Endothelial cell of umbilical vein (primary cell): ENCODE data around the gene GPR155. TPM values are rescaled to one million over a fixed set of nuclear protein-coding genes. Genes with fewer than 3 reads are reported as not detected.

Experiments used
- BruUV-seq: library from RNA; stranded (reverse); fragments of 400-500 nt; replicated peaks from 2 replicates; lab custom pipeline; 2021; lab: Mats Ljungman, UMichigan
- CTCF ChIA-PET: fragments of 300-600, 350-600 bp; sonication (Branson Sonifier 250); formaldehyde crosslinking; loops from one replicate; lab custom pipeline; 2021; ENCODE audit warnings: antibody characterized with exemption, inconsistent platforms; lab: Charles Lee
- POLR2A ChIA-PET: fragments of 300-600, 350-600 bp; sonication (Branson Sonifier 250); formaldehyde crosslinking; loops from one replicate; lab custom pipeline; 2021; ENCODE audit warnings: antibody characterized with exemption, inconsistent platforms; lab: Charles Lee
- DNase-seq: peaks from one replicate; pipeline ENCODE4 v3.0.0-alpha.2; 2011; ENCODE audit warnings: low read depth, low spot score
- FAIRE-seq: peaks from 2 replicates; lab custom pipeline; 2011; peaks lifted over from hg19 to GRCh38; lab: Jason Lieb, UNC
- H2AFZ ChIP-seq: 2 replicates; pipeline ENCODE4 v1.6.0; 2012; ENCODE audit warnings: low read depth, low read length, control low read depth, inconsistent platforms
- H3K27ac ChIP-seq: 2 replicates; pipeline ENCODE4 v1.5.1; 2011; ENCODE audit warnings: low read depth, mild to moderate bottlenecking, control low read depth, low read length, moderate library complexity; ENCODE audit not compliant: insufficient read depth
- H3K27me3 ChIP-seq, 2 experiments: 2 replicates each; pipeline versions ENCODE4 v1.6.0 to v1.6.1; 2011; ENCODE audit warnings: low read length in 2 of 2, mixed read lengths in 1 of 2; ENCODE audit not compliant: control insufficient read depth in 2 of 2, insufficient read depth in 2 of 2
- H3K36me3 ChIP-seq, 2 experiments: 2 replicates in 1 of 2; 3 replicates in 1 of 2; pipeline ENCODE4 v1.5.1; 2011; ENCODE audit warnings: low read length in 2 of 2, mild to moderate bottlenecking in 1 of 2, moderate library complexity in 1 of 2; ENCODE audit not compliant: control insufficient read depth in 2 of 2, insufficient read depth in 2 of 2; ENCODE audit errors: extremely low read depth in 1 of 2
- H3K4me1 ChIP-seq: 3 replicates; pipeline ENCODE4 v1.5.1; 2011; ENCODE audit warnings: mild to moderate bottlenecking, low read length; ENCODE audit not compliant: control insufficient read depth, insufficient read depth; ENCODE audit errors: extremely low read depth
- H3K4me2 ChIP-seq: 2 replicates; pipeline ENCODE4 v1.6.1; 2011; ENCODE audit warnings: low read length, control low read depth, mixed read lengths; ENCODE audit not compliant: insufficient read depth
- H3K4me3 ChIP-seq, 3 experiments: fragments of 200-600 bp in 1 of 3; sonication (generic), shearing (Covaris generic) in 1 of 3; replicated peaks in 1 of 3; 2 replicates each; pipeline ENCODE4 v1.5.1; 2011 to 2016; ENCODE audit warnings: control low read depth in 3 of 3, low read length in 3 of 3, mild to moderate bottlenecking in 2 of 3, inconsistent platforms in 1 of 3, low read depth in 1 of 3, moderate library complexity in 1 of 3; ENCODE audit not compliant: insufficient read depth in 1 of 3
- H3K79me2 ChIP-seq: 2 replicates; pipeline ENCODE4 v1.6.0; 2012; ENCODE audit warnings: low read length, inconsistent platforms; ENCODE audit not compliant: control insufficient read depth, insufficient read depth
- H3K9ac ChIP-seq: replicated peaks from 2 replicates; pipeline ENCODE3; 2011; ENCODE audit warnings: low read length, control low read depth; ENCODE audit not compliant: insufficient read depth; ENCODE audit errors: extremely low read depth
- H3K9me1 ChIP-seq: replicated peaks from 3 replicates; pipeline ENCODE4 v1.6.0; 2011; ENCODE audit warnings: mild to moderate bottlenecking, low read length; ENCODE audit not compliant: control insufficient read depth, insufficient read depth; ENCODE audit errors: extremely low read depth
- H3K9me3 ChIP-seq: replicated peaks from 2 replicates; pipeline ENCODE4 v1.5.1; 2012; ENCODE audit warnings: low read length, inconsistent platforms; ENCODE audit not compliant: control insufficient read depth, insufficient read depth
- H4K20me1 ChIP-seq: replicated peaks from 2 replicates; pipeline ENCODE3; 2011; ENCODE audit warnings: mild to moderate bottlenecking, low read length; ENCODE audit not compliant: control insufficient read depth, insufficient read depth; ENCODE audit errors: extremely low read depth
- CTCF ChIP-seq, 2 donors: IDR thresholded peaks; 1 replicate in 1 of 2; 2 replicates in 1 of 2; pipeline ENCODE4 v1.5.1; 2011; ENCODE audit warnings: low read length in 2 of 2, mild to moderate bottlenecking in 2 of 2, moderate library complexity in 2 of 2, control low read depth in 1 of 2, inconsistent platforms in 1 of 2, low read depth in 1 of 2; ENCODE audit not compliant: insufficient read depth in 1 of 2; ENCODE audit errors: extremely low read depth in 1 of 2
- EZH2 ChIP-seq: IDR thresholded peaks from 2 replicates; pipeline ENCODE4 v1.6.1; 2012; ENCODE audit warnings: borderline replicate concordance, low read depth, mild to moderate bottlenecking, moderate library complexity, low read length, inconsistent platforms; ENCODE audit not compliant: severe bottlenecking
- FOS ChIP-seq: IDR thresholded peaks from 2 replicates; pipeline ENCODE4 v1.6.1; 2011; ENCODE audit warnings: mild to moderate bottlenecking, low read length, moderate library complexity, borderline replicate concordance; ENCODE audit not compliant: insufficient read depth
- GATA2 ChIP-seq: IDR thresholded peaks from 2 replicates; pipeline ENCODE4 v1.7.0; 2011; ENCODE audit warnings: low read depth, mild to moderate bottlenecking, moderate library complexity, mixed read lengths, low read length; ENCODE audit not compliant: insufficient read length, insufficient read depth
- JUN ChIP-seq: IDR thresholded peaks from 2 replicates; pipeline ENCODE4 v1.6.1; 2011; ENCODE audit warnings: borderline replicate concordance, low read depth; ENCODE audit not compliant: insufficient read length, insufficient read depth
- MAX ChIP-seq: IDR thresholded peaks from 2 replicates; pipeline ENCODE4 v1.6.1; 2011; ENCODE audit not compliant: insufficient read depth, insufficient read length
- MYC ChIP-seq: IDR thresholded peaks from one replicate; pipeline ENCODE4 v1.6.1; 2011; ENCODE audit warnings: mild to moderate bottlenecking, low read depth, low read length
- POLR2A ChIP-seq: IDR thresholded peaks from 2 replicates; pipeline ENCODE4 v1.6.1; 2012; ENCODE audit warnings: low read depth, mild to moderate bottlenecking, control low read depth, low read length
- POLR2AphosphoS5 ChIP-seq: IDR thresholded peaks from 2 replicates; pipeline ENCODE4 v1.6.1; 2012; ENCODE audit warnings: low read depth, mild to moderate bottlenecking, control low read depth, low read length, moderate library complexity; ENCODE audit not compliant: insufficient read depth
- dilution Hi-C: fragments of 300-500 bp; cut with MboI; formaldehyde crosslinking; loops from one replicate; pipeline ENCODE4 v1.15.0; 2019; ENCODE audit warnings: low sequenced_read_pairs; ENCODE audit not compliant: extremely low pct_ligation_motif_present
- intact Hi-C: fragments of 100-400 bp; cut with micrococcal nuclease; formaldehyde crosslinking; loops from one replicate; pipeline ENCODE4 v1.10.0; 2022
- polyA plus RNA-seq, 4 experiments: library from polyadenylated mRNA; depleted of rRNA in 3 of 4; stranded (reverse) in 3 of 4; unstranded in 1 of 4; fragments of >200 nt; gene quantifications; 2 replicates each; pipeline versions ENCODE4 v1.2.1 to v1.2.3, GENCODE V29; 2011 to 2012; ENCODE audit warnings: missing spikeins in 1 of 4
- total RNA-seq: library from RNA; stranded (reverse); gene quantifications from 2 replicates; pipeline ENCODE4 v1.2.3, GENCODE V29; 2021

GPR155 gene
- total and polyA plus RNA-seq, 2 donors (not counting 3 experiments of a cell fraction or from before 2014, with no cell fraction given): 0.62 to 1.7 TPM

- no peaks in the 10 kb centered on the region for H3K9me1 ChIP-seq
- H3K27ac ChIP-seq: no peak overlapping the region
- ChIA-PET CTCF (no interaction called here), POLR2A (no interaction called here)
- peaks cover 0 to 5% of the 10 kb centered on the region in 2 experiments for H3K36me3 ChIP-seq
- no TSS peak for BruUV-seq
- H3K4me3 ChIP-seq: no peak overlapping the region
- TF ChIP-seq FOS (no peak), MAX (no peak), GATA2 (no peak), POLR2A (no peak), JUN (no peak), EZH2 (no peak), MYC (no peak), CTCF (IDR thresholded peaks at IDR 0.05; ENCODE audit: extremely low read depth in 1 of 2, insufficient read depth in 1 of 2, low read depth in 1 of 2, low read length in 2 of 2) (no peak), POLR2AphosphoS5 (no peak)
- H3K79me2 ChIP-seq: no peaks in the 10 kb centered on the region
- no peak overlapping the region for H3K9ac ChIP-seq
- H3K9me3 ChIP-seq: no peaks in the 10 kb centered on the region
- peak; percentile 38 for FAIRE-seq
- H3K4me2 ChIP-seq: no peak overlapping the region
- intact Hi-C loops (no loop called here), dilution Hi-C loops (no loop called here)
- no peak overlapping the region for H2AFZ ChIP-seq
- H4K20me1 ChIP-seq: no peaks in the 10 kb centered on the region
- DNase-seq: no peak
- H3K4me1 ChIP-seq: no peaks in the 10 kb centered on the region
- H3K27me3 ChIP-seq: no peaks in the 10 kb centered on the region
Measured at GRCh38 chr2:174385201-174385600, 101.6 kb downstream of the GPR155 start.
